Ishikawa (cell line): Measurements from ENCODE around the gene S100A6.

ENCODE experiments used
- CEBPB ChIP-seq: IDR thresholded peaks from 2 replicates; pipeline ENCODE4 v1.6.1; 2012
- CREB1 ChIP-seq: IDR thresholded peaks from 2 replicates; pipeline ENCODE4 v1.6.1; 2012; ENCODE audit warnings: low read depth
- EGR1 ChIP-seq: IDR thresholded peaks from 2 replicates; pipeline ENCODE4 v1.6.1; 2012
- EP300 ChIP-seq: IDR thresholded peaks from 2 replicates; pipeline ENCODE4 v1.6.1; 2012; ENCODE audit warnings: borderline replicate concordance
- FOXM1 ChIP-seq: IDR thresholded peaks from 2 replicates; pipeline ENCODE4 v1.6.1; 2012; ENCODE audit warnings: low read depth, borderline replicate concordance
- NFIC ChIP-seq: IDR thresholded peaks from 2 replicates; pipeline ENCODE4 v1.6.1; 2012
- RAD21 ChIP-seq: IDR thresholded peaks from 2 replicates; pipeline ENCODE4 v1.6.1; 2012; ENCODE audit warnings: low read depth
- TAF1 ChIP-seq: IDR thresholded peaks from 2 replicates; pipeline ENCODE4 v1.6.1; 2012; ENCODE audit warnings: low read depth, mild to moderate bottlenecking
- TCF12 ChIP-seq: IDR thresholded peaks from 2 replicates; pipeline ENCODE4 v1.6.1; 2012; ENCODE audit warnings: low read depth
- TEAD4 ChIP-seq: IDR thresholded peaks from 2 replicates; pipeline ENCODE4 v1.6.1; 2012
- YY1 ChIP-seq: IDR thresholded peaks from 2 replicates; pipeline ENCODE4 v1.6.1; 2012; ENCODE audit warnings: low read depth
- ZBTB7A ChIP-seq: IDR thresholded peaks from 2 replicates; pipeline ENCODE4 v1.6.1; 2012; ENCODE audit warnings: low read depth
- TF ChIP-seq, protein P1 (sequence below): IDR thresholded peaks from 2 replicates; pipeline ENCODE4 v1.6.1; 2012; ENCODE audit warnings: low read depth, mild to moderate bottlenecking
- TF ChIP-seq, protein P2 (sequence below): IDR thresholded peaks from 2 replicates; pipeline ENCODE4 v1.6.1; 2012
- TF ChIP-seq, protein P3 (sequence below): IDR thresholded peaks from 2 replicates; pipeline ENCODE4 v1.6.1; 2012

S100A6 gene

DNA sequence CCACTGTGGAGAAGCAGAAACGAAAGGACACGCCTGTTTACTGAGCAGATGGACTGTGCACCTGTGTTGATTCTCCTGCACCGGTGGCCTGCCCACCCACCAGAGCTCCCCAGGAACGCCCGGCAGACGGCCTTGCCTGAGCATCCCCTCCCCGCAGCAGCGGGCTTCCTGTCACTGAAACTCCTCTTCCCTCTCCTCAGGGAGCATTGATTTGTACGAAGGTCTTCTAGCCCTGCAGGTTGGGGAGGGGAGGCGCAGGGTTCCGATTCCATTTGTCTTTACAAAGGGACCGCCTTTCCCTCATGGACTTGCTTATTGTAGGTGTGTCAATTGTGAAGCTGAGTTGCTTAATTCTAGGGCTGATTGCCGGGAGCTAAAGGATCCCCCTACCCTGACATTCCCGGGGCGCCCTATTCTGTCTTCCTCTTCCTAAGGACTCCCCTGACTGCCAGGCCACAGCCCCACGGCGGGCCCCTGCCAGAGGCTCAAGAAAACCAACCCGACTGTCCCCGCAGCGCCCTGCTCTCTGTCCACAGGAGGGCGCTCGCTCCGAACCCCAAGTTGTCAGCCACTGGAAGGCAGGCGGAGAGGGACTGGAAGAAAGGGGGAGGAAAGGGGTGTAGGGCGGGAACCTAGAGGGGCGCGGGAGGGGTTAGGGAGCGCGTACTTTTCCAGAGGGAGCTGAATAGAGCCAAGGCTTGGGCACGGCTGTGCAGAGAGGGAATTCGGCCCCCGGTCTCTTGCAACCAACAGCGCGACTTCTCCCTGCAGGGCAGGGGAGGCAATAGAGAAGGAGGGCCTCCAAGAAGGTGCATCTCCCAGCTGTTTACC, 2.8 kb downstream of the S100A6 start:
- TF ChIP-seq TEAD4 (0 out of 2 replicates have a peak, but pooled peaks have one; percentile 30), TAF1 (peak; percentile 33; the same call in 1 of the 2 replicates), EP300 (0 out of 2 replicates have a peak, but pooled peaks have one; percentile 35), ZBTB7A (peak; percentile 78; the same call in 1 of the 2 replicates), CREB1 (no peak), NFIC (peak; percentile 23; the same call in 1 of the 2 replicates), EGR1 (no peak), YY1 (0 out of 2 replicates have a peak, but pooled peaks have one; percentile 44), RAD21 (peak; percentile 91), TCF12 (peak; percentile 60; the same call in 1 of the 2 replicates), FOXM1 (no peak), CEBPB (no peak; the same call in 1 of the 2 replicates)
- TF ChIP-seq, protein P1, sequence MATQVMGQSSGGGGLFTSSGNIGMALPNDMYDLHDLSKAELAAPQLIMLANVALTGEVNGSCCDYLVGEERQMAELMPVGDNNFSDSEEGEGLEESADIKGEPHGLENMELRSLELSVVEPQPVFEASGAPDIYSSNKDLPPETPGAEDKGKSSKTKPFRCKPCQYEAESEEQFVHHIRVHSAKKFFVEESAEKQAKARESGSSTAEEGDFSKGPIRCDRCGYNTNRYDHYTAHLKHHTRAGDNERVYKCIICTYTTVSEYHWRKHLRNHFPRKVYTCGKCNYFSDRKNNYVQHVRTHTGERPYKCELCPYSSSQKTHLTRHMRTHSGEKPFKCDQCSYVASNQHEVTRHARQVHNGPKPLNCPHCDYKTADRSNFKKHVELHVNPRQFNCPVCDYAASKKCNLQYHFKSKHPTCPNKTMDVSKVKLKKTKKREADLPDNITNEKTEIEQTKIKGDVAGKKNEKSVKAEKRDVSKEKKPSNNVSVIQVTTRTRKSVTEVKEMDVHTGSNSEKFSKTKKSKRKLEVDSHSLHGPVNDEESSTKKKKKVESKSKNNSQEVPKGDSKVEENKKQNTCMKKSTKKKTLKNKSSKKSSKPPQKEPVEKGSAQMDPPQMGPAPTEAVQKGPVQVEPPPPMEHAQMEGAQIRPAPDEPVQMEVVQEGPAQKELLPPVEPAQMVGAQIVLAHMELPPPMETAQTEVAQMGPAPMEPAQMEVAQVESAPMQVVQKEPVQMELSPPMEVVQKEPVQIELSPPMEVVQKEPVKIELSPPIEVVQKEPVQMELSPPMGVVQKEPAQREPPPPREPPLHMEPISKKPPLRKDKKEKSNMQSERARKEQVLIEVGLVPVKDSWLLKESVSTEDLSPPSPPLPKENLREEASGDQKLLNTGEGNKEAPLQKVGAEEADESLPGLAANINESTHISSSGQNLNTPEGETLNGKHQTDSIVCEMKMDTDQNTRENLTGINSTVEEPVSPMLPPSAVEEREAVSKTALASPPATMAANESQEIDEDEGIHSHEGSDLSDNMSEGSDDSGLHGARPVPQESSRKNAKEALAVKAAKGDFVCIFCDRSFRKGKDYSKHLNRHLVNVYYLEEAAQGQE, result no peak
- TF ChIP-seq, protein P2, sequence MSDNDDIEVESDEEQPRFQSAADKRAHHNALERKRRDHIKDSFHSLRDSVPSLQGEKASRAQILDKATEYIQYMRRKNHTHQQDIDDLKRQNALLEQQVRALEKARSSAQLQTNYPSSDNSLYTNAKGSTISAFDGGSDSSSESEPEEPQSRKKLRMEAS, result no peak
- TF ChIP-seq, protein P3, sequence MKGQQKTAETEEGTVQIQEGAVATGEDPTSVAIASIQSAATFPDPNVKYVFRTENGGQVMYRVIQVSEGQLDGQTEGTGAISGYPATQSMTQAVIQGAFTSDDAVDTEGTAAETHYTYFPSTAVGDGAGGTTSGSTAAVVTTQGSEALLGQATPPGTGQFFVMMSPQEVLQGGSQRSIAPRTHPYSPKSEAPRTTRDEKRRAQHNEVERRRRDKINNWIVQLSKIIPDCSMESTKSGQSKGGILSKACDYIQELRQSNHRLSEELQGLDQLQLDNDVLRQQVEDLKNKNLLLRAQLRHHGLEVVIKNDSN, result no peak

DNA sequence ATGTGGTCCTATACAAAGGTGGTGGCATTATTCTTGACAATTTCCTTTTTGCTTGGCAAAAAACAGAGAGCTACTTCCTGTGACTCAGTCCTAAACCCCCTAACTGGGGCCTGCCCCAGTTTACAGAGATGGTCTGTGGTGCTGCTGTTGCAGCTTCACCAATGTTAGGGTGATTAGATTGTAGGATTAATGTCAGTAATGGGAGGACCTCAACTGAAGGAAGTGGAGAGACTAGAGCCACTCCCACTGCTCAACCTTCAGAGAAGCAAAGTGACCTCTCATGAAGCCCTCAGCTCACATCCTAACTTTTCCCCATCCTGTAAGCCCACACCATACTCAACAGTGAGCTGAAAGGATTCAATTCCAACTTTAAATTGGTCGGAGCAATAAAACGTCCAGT, 3.6 kb downstream of the S100A6 start:
- TF ChIP-seq FOXM1 (no peak), EP300 (no peak), NFIC (no peak), ZBTB7A (no peak), EGR1 (no peak), CEBPB (no peak), RAD21 (no peak), TAF1 (no peak), CREB1 (no peak), YY1 (no peak), TCF12 (no peak), TEAD4 (no peak)
- TF ChIP-seq, protein P1, result no peak
- TF ChIP-seq, protein P3, result no peak

DNA sequence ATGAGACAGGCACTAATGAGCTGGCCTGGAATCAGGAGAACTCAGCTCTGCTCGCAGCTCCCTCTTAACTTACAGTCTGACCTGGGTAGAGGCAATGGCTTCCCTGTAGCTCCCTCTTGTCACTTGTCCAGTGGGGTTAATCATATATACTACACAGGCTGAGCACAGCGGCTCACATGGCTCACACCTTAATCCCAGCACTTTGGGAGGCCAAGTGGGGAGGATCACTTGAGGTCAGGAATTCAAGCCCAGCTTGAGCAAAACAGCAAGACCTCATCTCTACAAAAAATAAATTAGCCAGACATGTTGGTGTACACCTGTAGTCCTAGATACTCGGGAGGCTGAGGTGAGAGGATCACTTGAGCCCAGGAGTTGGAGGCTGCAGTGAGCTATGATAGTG, 4.2 kb downstream of the S100A6 start:
- no peak for TF ChIP-seq TAF1
- TF ChIP-seq FOXM1, result no peak
- no peak for TF ChIP-seq CREB1
- TF ChIP-seq CEBPB, result no peak
- no peak for TF ChIP-seq RAD21
- TF ChIP-seq, protein P3, result no peak
- TF ChIP-seq TEAD4, result no peak
- TF ChIP-seq, protein P1, result no peak

DNA sequence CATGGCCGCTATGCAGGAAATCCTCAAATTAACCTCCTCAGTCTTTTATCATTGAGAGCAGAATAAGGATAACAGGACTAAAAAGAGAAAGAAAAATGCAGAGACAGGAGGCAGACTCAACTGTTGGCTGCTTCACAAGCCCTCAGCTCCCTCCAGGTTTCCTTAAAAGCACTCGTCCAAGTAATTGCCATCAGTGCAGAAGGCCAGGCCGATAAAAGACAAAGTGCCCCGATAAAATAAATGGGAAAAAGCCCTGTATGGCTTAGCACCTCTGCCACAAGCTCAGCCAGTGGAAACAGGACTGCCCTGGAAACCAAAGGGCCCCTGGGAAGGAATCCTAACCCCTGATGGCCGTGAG, 8.1 kb downstream of the S100A6 start:
- no peak for TF ChIP-seq YY1
- TF ChIP-seq, protein P1, result no peak
- no peak for TF ChIP-seq TAF1
- TF ChIP-seq RAD21, result no peak
- no peak for TF ChIP-seq EP300
- TF ChIP-seq EGR1, result no peak
- no peak for TF ChIP-seq FOXM1
- no peak for TF ChIP-seq NFIC
- TF ChIP-seq CREB1, result no peak
- TF ChIP-seq, protein P2, result no peak
- TF ChIP-seq, protein P3, result no peak
- no peak for TF ChIP-seq CEBPB
- no peak for TF ChIP-seq TCF12
- TF ChIP-seq TEAD4, result no peak
